HG03558 (cell line): ENCODE data around the gene AKAP12.

Experiments
- ATAC-seq: cut with Tn5 transposase; IDR thresholded peaks from one replicate; pipeline ENCODE4 v1.9.1; 2021; ENCODE audit warnings: moderate number of reproducible peaks; ENCODE audit not compliant: unreplicated experiment; ENCODE audit errors: extremely low read depth

Gene AKAP12, protein sequence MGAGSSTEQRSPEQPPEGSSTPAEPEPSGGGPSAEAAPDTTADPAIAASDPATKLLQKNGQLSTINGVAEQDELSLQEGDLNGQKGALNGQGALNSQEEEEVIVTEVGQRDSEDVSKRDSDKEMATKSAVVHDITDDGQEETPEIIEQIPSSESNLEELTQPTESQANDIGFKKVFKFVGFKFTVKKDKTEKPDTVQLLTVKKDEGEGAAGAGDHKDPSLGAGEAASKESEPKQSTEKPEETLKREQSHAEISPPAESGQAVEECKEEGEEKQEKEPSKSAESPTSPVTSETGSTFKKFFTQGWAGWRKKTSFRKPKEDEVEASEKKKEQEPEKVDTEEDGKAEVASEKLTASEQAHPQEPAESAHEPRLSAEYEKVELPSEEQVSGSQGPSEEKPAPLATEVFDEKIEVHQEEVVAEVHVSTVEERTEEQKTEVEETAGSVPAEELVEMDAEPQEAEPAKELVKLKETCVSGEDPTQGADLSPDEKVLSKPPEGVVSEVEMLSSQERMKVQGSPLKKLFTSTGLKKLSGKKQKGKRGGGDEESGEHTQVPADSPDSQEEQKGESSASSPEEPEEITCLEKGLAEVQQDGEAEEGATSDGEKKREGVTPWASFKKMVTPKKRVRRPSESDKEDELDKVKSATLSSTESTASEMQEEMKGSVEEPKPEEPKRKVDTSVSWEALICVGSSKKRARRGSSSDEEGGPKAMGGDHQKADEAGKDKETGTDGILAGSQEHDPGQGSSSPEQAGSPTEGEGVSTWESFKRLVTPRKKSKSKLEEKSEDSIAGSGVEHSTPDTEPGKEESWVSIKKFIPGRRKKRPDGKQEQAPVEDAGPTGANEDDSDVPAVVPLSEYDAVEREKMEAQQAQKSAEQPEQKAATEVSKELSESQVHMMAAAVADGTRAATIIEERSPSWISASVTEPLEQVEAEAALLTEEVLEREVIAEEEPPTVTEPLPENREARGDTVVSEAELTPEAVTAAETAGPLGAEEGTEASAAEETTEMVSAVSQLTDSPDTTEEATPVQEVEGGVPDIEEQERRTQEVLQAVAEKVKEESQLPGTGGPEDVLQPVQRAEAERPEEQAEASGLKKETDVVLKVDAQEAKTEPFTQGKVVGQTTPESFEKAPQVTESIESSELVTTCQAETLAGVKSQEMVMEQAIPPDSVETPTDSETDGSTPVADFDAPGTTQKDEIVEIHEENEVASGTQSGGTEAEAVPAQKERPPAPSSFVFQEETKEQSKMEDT (N-terminal part only)

DNA sequence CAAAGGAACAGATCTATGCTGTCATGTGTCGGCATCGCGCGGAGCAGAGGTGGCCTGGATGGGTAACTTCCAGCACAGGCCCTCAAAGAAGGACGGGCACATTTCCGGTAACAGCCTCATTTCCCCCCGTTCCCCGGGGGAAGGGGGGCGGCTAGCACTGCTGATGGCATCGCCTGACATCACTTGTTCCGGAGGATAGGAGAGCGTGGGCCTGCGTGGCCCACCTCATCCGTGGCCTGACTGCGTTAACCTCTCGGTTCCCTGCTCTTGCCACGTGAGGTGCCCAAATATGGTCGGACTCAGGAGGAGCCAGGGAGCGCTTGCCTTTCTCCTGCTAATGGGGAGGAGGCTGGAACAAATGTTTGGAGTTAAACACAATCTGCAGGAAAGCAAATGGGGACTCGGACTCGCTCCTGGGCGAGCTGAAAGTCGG, at the start of gene AKAP12:
Gene AKAP12, plus strand, starts transcription at position 365 of the 433 bp plus-strand sequence. CDS start 596 bp downstream, outside the sequence.
- no peak for ATAC-seq

DNA sequence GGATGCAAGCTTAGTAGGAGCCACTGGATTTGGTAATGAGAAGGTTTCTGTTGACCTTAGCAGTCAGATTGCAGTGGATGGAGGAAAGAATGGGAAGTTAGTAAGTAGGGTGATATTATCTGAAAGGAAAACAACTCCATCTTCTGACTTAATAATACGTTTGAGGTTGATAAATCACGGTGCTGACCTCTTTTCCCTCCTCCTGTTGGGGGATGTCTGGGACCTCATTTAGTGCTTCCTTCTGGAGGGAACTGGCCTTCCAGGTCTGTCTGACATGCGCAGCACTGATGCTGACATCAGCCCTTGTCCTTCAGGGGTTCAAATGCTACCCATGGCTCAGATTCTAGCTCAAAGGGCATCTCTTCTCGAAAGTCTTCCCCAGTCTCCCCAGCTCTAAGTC, 48.2 kb upstream of the AKAP12 start:
- ATAC-seq = no peak

DNA sequence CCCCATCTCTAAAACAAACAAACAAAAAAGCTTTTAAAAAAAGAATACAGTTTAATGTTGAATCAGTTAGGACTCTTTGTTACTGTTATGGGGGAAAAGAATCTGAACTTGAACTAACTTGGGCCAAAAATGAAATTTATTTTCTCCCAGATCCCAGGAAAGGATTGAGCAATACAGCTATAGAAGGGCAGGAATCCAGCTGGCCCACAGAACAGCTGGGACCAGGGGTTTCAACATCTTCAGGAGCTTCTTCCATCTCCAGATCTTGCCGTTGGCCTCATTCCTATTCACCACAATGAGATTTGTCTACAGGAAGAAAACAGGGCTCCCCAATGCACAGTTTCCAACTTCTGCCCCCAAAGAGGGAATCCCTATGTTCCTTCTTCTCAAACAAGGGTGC, 43.2 kb upstream of the AKAP12 start:
- ATAC-seq = no peak

DNA sequence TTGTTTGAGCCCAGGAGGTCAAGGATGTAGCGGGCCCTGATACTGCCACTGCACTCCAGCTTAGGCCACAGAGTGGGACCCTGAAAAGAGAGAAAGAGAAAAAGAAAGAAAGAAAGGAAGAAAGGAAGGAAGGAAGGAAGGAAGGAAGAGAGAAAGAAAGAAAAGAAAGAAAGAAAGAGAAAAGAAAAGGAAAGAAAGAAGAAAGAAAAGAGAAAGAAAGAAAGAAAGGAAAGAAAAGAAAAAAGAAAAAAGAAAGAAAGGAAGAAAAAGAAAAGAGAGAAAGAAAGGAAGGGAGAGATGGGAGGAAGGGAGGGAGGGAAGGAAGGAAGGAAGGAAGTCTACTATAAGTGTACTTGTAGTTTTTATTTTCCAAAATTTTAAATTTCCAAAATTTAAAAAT, 42.2 kb upstream of the AKAP12 start:
- ATAC-seq = no peak

DNA sequence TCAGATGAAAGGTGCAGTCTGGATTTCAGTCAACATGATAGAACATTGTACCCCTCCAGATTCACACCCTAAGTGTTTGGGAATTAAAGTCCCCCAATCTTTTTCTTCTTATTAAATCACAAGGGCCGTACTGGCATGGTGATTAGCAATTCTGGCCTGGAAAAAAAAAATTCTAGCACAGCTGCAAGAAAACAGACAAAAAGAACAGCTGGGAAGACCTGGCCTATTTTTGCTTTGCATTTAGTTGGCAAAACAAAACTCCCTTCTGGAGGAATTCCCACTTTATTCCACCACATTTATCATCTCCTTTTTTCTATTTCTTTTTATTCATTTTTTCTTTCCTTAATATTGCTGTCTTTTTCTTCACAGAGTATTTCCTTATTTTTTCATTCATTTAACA, 39.8 kb upstream of the AKAP12 start:
- no peak for ATAC-seq

DNA sequence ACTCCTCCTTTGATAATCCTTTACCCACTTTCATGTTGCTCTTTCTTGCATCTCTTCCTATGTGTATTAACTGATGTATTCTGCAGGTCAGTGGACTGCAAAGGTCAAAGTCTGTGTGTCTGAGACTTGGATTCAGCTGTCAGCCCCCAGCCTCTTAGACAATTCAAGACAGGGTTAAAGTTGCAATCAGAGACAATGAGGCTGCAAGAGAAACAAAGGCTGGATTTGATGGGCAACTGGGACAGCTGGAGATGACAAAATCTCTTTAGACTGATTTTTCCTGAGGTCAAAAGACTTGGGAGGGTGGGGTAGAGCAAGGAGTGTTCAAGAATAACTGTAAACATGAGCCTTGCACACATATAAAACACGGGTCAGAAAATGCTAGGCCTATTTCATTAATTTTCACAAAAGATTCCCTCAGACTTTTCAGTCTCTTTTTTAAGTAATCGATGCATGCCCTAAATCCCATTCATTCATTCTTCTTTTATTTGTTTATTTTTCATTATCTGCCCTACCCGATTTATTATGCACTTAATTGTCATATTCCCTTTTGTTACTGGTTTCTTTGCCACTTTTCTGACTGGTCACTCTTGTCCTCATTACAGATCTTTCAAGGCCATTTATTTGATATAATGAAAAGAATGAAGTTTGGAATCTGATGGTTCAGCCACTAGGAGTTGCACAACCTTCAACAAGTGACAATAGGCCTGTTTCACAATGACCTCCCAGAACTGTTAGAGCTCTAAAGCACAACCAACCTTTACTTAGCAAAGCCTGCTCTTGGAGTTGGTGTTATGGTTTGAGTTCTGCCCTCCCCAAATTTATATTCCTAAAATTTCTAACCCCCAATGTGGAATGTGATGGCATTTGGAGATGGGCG, 33.8 kb upstream of the AKAP12 start:
- ATAC-seq = no peak

DNA sequence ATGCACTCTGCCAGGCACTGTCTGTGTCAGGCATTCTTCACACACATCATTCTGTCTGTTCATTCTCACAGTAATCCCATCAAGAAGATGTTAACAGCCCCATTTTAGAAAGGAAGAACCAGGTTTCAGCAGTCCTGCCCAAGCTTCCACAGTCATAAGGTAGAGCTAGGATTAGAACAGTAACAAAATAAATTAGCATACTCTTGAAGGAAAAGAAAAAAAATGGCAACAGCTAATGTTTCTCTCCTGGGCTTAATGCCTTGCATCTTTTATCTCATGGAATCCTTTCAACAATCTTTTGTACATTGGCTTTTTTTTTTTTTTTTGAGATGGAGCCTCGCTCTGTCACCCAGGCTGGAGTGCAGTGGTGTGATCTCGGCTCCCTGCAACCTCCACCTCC, 32.1 kb upstream of the AKAP12 start:
- no peak for ATAC-seq

DNA sequence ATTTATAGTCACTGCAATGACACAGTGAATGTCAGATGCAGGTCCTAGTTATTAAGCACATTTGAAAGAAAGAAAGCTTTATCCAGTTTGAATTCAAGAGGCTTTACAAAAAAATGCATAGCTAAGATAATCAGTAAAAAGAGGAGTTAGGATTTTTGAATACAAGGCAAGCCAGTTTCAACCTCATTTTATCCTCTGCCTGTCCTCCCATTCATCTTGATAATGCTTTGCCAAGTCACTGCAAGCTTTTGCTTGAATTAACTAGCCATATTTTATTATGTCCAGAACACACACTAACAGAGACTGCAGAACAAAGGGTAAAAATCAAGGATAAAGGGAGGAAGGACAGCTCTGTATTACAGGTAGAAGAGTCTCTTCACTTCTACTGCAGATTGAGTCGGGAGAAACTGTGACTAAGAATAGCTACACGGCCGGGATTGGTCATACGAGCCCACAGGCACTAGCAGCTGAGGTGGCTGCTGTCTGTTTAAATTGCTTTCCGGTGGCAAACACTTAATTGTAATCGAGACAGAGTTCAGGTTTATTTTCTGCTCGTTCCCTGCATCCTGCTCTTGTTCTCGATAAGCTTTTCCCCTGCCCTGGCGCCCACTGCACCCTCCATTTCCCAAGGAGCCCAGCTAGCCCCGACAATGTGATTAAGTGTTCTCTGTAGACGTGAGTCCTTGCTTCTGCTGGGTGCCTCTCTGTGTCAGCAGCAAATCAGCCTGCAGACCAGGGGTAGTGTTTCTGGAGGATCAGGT, 30.5 kb upstream of the AKAP12 start:
- no peak for ATAC-seq

DNA sequence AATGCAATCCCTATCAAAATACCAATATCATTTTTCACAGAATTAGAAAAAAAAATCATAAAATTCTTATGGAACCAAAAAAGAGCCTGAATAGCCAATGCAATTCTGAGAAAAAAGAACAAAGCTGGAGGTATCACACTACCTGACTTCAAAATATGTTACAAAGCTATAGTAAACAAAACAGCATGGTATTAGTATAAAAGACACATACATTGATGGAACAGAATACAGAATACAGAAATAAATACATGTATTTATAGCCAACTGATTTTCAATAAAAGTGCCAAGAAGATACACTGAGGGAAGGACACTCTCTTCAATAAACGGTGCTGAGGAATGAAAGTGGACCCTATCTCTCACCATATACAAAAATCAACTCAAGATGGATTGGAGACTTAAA, 28.7 kb upstream of the AKAP12 start:
- ATAC-seq = no peak

DNA sequence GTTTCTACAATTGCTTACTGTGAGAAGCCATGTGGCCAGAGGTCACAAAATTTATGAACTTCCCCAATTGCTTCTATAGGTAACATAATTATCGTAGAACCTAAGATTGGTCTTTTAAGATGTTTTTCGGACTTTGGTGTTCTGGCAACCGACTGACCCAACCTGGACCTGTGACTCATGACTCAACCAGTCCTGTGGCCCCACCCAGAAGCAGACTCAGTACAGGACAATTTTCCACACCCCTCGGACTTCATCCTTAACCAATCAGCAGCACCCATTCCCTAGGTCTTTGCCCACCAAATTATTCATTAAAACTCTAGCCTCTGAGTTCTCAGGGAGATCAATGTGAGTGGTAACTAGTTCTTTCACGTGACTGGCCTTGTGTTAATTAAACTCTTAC, 26.4 kb upstream of the AKAP12 start:
- no peak for ATAC-seq

DNA sequence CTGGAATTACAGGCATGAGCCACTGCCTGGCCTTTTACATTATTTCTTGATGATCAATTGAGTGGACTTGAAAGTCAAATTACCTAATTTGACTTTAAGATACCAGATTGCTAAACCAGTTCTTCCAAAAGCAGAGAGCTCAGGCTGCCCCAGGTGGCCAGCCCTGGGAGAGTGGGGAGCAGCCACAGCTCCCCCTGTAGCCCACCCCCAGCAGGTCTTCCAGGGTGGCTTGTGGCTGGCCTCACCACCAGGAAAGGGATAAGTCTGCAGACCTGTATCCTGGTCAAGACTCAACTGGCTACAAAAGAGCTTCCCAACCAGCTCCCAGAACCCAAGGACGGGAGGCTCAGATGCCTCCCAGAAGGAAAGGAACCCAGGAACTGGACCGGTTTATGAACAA, 23.8 kb upstream of the AKAP12 start:
- no peak for ATAC-seq

DNA sequence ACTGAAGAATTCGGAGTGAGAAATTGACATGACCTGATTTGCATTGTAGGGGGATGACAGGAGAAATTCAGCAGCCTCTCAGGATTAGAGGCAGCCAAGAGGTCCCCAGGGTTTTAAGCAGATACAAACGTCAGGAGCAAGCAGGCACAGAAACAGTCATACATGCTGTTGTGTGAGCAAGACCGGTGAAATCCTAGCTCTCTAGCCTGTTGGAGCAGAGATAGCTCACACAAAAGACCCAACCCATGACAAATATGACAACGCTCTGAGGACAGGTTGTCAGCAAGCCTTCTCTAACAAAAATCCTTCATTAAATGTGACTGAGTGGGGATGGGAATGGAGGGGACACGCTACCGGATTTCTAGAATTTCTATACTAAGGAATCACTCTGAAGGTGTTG, 23.0 kb upstream of the AKAP12 start:
- ATAC-seq = no peak

DNA sequence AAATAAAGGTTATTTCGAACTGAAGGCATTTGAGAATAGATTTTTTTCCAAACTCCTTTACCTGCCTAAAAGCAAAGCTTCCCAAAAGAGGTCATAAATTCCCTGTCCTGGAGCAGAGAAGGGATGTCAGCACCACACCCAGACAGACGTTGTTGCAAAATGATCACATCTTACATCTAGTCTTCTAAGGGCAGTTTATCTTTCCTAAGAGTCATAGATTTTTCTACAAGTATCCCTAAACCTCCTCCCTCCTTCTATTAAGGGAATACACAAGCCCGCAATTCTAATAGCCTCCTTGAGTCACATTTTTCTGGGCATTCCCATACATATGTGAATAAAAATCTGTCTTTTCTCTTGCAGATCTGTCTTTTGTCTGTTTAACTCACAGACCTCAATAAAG, 20.6 kb upstream of the AKAP12 start:
- ATAC-seq = no peak

DNA sequence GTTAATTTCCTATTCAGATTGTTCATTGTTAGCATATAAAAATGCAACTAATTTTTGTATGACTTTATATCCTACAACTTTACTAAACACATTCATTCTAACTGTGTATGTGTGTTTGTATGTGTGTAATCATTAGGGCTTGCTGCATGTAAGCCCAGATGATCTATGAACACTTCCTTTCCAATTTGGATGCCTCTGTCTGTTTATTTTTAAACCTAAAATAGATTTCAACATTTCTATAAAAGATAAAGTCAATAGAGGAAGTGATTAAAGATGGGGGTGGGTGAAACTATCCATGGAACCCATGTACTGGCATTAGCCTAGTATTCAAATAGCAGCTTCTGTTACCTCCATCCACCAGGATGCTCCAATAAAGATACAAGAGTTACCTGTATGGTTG, 15.7 kb upstream of the AKAP12 start:
- no peak for ATAC-seq

DNA sequence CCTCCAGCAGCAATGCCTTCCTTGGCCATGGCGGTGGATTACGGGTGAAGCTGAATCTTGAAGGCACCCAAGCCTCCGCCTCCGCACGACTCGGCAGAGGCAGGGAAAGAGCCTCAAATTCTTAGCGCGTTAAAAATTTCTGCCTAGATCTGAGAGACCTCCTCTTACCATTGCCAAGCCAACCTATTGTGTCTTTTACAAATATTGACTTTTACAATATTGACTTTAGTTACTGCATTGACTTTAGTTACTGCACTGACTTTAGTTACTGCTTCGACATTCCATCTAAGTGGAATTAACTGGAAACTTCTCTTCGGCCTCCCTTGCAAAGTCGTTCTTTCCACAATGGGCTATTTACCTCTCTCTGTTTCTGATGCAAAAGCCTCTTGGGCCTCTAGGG, 13.8 kb upstream of the AKAP12 start:
- ATAC-seq = no peak

DNA sequence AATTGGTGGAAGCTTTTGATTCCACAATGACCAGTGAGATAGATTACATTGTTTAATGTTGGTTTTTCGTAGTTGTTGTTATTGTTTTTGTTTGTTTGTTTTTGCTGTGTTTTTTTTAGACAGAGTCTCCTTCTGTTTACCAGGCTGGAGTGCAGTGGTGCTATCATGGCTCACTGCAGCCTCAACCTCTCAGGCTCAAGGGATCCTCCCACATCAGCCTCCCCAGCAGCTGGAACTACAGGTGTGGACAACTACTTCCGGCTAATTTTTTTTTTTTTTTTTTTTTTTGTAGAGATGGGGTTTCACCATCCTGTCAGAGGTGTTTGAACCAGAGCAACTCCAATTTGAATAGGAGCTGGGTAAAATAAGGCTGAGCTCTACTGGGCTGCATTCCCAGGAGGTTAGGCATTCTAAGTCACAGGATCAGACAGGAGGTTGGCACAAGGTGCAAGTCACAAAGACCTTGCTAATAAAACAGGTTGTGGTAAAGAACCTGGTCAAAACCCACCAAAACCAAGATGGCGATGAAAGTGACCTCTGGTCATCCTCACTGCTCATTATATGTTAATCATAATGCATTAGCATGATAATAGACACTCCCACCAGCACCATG, 10.9 kb upstream of the AKAP12 start:
- ATAC-seq = no peak

DNA sequence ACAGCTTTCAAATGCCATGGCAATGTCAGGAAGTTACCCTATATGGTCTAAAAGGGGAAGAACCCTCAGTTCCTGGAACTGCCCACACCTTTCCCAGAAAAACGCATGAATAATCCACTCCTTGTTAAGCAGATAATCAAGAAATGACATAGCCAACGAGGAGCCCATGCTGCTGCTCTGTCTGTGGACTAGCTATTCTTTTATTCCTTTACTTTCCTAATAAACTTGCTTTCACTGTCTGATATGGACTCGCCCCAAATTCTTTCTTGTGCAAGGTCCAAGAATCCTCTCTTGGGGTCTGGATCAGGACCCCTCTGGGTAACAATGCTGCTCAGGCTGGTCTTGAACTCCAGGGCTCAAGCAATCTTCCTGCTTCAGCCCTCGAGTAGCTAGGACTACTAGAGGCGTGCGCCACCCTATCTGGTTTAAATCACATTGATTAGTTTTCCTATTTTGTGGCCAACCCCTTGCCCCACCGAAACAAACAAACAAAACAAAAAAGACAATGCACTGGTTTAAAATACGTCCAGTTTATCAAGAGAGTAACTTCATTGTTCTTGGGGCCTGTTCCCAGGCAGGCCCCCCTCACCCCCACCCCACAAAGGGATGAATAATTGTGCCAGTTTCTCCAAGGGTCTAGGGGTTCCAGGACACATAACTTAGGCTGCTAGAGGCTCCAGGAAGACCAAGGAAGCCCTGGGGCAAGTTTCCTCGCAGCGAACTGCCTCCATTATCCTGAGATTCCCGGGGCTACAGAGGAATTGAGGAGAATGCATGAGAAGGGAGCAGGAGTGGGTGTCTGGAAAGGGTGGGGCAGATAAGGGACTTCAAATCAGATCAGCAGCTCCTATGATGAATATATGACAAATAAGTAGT, 10.1 kb upstream of the AKAP12 start:
- ATAC-seq = no peak

DNA sequence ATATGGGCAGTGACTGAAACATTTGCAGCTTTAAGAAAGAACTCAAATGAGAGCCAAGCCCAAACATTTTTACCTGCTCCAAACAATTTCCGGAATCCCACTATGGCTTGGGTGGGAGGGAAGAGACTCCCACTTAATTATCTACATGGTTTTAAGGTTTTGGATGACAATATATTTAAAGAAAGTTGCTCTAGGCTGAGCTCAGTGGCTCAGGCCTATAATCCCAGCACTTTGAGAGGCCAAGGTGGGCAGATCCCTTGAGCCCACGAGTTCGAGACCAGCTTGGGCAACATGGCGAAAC, 9.5 kb upstream of the AKAP12 start:
- no peak for ATAC-seq
